HT-29 (cell line): ENCODE data around the gene FADS1. TPM values are rescaled to one million over a fixed set of nuclear protein-coding genes. Genes with fewer than 3 reads are reported as not detected.
A peak's percentile ranks its signal among the peaks of the same experiment; 100 is the strongest.

Source experiments
- DNase-seq: peaks from one replicate; pipeline ENCODE4 v3.0.0-alpha.2; 2015; ENCODE audit warnings: low spot score
- total RNA-seq: library from RNA; depleted of rRNA; stranded (reverse); fragments of >200 nt; shearing (Covaris generic); gene quantifications from 2 replicates; pipeline ENCODE4 v1.2.3, GENCODE V29; 2014

The FADS1 gene
- total RNA-seq, 1 experiment from 2014 or later = 9.4 TPM

DNA sequence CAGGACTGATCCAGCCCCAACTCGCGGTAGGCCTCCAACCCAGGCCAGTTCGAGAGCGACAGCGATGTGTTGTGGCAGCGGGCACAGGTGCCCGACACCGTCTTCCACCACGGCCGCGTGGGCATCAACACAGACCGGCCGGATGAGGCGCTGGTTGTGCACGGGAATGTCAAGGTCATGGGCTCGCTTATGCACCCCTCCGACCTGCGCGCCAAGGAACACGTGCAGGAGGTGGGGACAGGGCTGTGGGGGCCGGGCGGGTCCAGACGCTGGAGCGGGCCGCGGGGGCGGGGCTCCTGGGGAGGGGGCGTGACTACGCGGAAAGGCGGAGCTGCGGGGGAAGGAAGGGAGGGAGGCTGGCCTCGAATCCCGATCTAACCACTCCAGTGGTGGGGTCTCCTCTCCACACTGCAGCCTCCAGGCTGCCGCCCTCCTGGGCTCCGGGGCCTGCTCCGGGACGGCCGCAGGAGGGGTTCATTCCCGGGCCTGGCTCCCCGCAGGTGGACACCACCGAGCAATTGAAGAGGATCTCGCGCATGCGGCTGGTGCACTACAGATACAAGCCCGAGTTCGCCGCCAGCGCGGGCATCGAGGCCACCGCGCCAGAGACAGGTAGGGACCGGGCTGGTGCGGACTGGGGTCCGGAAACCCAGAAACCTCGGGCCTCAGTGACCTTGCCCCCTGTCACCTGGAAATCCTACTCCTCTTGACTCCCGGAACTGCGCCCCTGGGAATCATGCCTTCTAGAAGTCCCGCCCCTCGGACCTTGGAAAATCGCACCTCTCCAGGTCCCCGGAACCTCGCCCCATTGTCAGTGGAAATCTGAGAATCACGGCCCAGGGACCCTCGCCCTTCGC is 39.3 kb downstream of the FADS1 start:
- no peak for DNase-seq

DNA sequence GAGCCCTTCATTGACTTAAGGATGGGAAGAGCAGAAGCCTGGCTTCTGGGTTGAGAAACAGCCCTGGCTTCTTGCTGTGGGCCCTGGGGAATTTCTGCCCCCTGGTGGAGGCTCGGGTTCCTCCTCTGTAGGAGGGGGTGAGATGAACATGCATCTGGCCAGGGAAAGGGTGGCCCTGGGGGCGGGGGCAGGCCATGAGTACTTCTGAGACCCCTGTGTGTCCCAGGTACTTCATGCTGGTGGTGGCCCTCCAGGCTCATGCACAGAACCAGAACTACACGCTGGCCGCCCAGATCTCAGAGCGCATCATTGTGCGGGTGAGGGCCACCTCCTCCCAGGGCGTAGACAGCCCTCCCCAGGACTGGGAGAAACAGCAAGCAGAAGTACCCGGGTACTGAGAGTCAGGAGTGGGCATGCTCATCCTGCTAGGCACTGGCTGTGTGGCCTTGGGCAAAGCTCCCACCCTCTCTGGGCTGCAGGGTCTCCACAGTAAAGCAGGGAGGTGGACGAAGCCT is 40.2 kb downstream of the FADS1 start:
- DNase-seq = peak; percentile 82

DNA sequence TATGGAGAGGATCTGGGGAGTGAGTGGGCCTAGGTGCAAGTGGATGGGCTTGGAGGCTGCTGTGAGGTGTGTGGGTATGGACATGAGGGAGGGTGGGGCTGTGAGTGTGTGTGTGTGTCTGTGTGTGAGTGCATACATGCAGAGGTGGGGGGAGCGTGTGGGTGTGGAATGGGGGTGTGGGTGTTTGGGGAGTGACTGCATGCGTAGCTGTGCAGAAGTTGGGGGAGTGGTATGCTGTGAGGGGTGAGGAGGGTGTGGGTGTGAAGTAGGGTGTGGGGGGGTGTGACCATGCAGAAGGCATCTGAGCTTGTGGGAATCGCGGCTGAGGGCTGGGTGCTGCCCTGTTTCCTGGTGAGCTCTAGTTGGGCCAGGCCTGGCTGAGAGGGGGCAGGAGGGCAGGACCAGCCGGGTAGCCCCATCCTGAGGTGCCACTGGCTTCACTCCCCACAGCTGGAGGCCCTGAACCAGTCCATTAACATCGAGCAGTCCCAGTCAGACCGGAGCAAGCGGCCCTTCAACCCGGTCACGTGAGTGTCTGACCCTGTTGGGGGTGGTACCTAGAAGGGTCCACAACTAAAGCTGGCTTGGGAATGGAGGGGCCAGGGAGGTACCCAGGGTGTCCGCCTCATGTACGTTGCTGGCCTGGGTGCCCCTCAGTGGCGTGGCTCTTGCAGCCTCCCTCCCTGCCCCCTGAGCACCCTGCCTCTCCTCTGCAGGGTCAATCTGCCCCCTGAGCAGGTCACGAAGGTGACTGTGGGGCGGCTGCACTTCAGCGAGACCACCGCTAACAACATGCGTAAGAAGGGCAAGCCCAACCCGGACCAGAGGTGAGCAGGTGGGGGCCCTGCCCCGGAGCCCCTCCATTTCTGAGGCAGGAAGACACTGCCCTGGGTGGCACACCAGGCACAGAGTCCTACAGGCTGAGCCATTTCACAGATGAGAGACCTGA is 40.9 kb downstream of the FADS1 start:
- DNase-seq = no peak

DNA sequence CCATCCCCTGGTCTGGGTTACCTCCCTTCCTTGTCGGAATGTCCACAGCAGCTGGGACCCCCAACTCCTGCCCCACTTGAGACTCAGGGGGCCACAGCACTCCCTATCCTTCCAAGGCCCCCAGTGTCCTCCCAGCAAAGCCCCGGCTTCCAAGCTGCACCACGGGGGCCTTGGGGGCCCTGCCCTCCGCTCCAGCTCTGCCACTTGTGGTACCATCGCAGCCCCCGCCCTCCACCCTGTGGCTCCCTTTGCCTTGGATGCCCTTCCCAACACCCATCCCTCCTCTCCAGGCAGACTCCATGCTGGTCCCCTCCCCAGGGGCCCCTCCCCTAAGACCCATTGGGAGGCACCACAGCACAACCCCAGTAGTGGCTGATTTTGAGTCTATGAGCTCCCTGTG is 41.7 kb downstream of the FADS1 start:
- no peak for DNase-seq

DNA sequence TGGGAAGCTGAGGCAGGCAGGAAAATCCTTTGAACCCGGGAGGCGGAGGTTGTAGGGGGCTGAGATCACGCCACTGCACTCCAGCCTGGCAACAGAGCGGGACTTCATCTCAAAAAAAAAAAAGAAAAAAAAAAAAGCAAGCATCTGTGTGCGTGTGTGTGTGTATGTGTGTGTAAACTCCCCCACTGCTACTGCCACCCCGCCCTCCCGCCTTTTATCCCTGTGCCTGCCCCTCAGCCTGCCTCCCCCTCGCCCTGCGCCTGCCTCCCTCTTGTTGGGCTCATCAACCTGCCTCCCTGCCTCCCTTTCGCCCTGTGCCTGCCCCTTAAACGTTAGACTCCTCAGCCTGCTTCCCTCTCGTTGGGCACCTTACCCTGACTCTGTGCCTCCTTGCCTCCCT is 42.4 kb downstream of the FADS1 start:
- no peak for DNase-seq

DNA sequence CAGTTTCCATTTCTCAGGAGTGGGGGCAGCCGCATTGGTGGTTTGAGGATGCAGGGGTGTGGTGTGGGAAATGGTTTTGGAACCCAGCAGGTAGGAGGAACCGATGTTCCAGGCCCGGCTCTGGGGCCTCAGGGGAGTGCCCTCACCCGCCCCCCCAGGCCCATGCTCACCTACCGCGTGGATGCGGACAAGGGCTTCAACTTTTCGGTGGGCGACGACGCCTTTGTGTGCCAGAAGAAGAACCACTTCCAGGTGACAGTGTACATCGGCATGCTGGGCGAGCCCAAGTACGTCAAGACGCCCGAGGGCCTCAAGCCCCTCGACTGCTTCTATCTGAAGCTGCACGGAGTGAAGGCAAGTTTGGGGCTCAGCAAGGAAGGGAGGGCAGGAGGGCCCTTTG is 43.0 kb downstream of the FADS1 start:
- DNase-seq = no peak

DNA sequence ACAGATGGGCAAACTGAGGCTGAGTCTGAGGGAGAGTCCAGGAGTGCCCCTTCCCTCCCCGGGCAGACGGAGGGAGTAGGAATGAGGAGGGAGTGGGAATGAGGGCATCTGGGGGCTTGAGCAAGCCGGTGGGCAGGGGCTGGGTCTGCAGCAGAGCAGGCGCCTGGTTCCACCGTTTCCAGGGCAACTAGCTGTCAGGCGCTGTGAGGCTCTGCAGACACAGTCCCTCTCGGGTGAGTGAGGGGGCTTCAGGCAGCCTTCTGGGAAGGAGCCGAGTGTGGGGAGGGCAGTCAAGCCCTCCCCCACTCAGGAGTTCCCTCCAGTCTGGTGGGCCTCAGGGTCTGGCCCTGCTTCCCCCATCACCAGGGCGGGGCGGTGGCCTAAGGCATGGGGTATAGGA is 43.4 kb downstream of the FADS1 start:
- no peak for DNase-seq

DNA sequence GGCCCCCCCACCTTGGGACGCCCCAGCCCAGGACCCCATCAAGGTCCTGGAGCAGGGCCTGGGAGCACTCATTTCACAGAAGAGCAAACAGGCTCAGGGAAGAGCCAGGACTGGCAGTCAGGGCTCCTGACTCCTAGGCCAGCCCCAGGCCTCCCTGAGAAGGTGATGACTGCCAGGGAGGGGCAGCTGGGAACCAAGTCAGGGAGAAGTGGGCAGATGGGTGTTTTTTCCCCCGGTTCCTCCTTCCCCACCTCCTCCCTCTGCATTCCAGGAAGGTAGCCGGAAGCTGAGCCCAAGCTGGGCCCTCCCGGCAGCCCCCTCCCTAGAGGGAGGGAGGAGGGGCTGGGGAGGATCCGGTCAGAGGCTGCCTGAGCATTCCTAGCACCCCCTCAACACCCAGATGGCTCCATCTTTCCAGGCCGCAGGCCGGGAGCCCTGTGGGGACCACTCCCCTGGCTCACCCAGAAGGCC is 44.8 kb downstream of the FADS1 start:
- DNase-seq = no peak

DNA sequence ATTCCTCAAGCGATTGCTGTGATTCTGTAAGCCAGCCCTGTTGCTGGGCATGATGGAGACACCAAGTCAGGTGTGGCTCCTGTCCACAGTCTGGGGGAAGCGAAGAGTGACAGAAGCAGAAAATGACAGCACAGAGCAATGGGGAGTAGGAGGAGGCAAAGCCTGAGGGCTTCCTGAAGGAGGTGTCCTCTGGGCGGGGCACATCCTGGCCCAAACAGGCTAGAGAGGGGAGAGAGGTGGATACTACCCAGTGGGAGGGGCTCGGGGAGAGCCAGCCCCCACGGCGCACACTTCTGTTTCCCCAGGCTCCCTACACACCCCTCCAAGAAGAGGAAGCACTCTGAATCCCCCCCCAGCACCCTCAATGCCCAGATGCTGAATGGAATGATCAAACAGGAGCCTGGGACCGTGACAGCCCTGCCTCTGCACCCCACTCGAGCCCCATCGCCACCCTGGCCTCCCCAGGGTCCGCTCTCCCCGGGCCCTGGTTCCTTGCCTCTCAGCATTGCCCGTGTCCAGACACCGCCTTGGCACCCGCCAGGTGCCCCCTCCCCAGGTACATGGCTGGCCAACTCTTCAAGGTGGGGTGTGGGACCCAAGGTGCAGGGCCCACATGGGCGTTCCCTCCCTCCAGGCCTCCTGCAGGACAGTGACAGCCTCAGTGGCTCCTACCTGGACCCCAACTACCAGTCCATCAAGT is 45.5 kb downstream of the FADS1 start:
- DNase-seq = no peak

DNA sequence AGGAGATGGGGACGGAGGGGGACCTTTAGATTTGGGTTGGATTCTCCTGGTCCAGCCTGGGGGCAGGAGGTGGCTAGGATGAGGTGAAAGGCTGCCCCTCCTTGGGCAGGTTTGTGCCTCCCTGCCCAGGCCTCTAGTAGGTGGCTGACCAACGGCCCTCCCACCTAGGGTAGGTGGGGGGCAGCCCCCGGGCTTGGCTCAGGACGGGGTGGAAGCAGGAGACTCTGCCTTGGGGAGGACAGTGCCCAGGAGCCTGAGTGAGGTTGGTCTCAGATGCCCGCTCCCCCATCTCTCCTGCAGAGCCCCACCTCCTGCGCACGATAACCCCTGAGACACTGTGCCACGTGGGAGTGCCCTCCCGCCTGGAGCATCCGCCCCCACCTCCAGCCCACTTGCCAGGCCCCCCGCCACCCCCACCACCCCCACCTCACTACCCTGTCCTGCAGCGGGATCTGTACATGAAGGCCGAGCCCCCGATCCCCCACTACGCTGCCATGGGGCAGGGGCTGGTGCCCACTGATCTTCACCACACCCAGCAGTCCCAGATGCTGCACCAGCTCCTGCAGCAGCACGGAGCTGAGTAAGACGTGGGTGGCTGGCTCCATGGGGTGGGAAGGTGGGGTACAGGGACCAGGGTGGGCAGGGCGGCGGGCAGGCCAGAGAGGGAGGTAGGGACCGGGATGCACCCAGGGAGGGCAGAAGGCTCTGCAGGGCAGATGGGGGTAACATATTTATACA is 46.7 kb downstream of the FADS1 start:
- no peak for DNase-seq

DNA sequence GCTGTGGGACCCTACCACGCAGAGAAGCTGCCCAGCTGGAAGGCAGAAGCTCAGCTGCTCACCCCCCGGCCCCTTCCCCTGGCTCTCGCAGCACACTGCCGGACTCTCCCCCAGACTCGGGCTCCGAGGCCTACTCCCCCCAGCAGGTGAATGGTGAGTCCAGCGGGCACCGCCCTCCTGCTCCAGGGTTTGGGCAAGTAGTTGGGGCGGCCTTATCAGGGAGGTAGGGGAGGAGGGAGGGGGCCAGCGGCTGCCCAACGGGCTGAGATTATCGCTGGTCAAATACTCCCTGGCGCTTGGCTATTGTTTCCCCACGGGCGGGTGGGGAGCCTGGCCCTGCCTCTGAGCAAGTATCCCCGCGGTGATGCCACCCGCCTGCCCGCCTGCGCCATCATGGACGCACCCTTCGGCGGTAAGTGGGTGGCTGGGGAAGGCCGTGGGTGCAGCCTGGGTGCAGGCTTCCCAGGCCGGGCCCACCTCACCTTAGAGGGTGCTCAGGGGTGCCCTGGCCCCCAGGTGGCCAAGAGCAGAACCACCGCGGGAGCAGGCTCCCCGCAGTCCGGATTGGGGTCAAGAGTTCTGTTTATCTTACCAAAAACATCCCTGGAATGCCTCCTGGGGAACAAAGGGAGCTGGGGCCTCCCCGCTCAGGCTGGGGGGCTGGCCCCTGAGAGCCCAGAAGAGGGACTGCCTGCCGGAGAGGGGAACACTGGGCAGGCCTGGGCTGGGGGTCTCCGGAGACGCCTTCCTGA is 47.5 kb downstream of the FADS1 start:
- DNase-seq = peak; percentile 56

DNA sequence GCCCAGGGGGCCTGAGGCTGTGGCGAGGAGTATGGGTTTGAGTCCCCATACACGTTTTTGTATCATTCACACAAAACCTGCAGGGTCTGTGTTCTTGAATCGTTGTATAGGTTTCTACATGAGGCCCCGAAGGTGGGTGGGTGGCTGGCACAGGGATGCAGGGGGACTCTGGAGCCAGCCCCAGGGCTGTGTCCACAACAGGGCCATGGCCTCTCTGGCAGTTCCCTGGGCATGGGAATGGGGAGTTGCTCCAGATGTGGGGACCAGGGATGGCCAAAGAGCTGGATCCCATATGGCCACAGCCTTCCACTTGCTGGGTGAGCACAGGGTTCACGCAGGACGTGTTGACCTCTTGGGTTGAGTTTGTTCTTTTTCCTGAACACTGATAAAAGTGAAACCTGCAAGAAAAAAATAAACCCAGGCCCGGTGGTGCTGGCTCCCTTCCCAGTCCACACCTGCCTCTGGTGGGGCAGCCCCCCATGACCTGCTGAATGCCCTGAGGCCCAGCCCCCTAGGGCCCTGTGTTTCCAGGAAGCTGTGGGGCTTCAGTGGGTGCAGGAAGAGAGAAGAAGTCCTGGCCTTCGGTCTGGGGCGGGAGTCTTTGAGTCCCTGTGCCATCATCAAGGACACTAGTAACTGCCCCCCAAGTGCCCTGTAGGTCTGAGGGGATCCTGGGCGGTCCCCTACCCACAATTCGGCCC is 48.3 kb downstream of the FADS1 start:
- no peak for DNase-seq

DNA sequence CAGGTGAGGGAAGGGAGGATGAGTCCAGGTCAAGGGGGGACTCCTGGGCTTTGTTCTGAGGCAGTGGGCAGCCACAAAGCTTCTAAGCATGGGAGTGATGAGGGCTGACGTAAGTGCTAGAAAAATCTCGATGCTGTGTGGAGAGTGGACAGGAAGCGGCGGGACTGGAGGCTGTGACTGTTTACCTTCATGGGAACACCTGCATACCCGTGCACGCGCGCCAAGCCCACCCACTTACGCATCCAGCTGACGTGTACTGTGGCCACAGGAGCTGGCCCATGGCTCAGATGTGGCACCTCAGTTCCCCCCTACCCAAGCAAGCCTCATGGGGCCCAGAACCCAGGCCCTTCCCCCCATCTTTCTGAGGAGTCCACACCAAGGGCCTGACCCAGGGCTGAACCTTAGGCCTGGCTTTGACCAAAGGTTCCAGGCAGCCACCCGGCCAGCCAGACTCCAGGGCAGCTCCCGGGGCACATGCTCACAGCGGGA is 50.4 kb downstream of the FADS1 start:
- DNase-seq = peak; percentile 66

DNA sequence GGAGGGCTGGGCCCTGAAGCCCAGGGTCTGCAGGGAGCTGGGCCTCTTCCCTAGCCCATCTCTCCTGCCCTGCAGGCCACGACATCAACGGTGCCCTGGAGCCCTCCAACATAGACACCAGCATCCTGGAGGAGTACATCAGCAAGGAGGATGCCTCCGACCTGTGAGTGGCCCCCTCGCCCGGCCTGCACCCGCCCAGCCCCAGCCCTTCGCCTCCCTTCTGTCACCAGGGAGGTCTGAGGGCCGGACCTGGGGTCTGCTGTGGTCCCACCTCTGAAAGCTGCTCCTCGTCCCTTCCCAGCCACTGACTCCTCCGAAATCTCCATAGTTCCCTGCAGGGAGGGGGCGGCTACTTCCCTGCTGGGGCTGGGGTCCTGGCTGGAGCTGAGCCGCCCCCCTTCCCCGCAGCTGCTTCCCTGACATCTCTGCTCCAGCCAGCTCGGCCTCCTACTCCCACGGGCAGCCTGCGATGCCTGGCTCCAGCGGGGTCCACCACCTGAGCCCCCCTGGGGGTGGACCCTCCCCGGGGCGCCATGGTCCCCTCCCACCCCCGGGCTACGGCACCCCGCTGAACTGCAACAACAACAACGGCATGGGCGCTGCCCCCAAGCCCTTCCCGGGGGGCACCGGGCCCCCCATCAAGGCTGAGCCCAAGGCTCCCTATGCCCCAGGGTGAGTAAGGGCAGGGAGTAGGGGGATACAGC is 51.1 kb downstream of the FADS1 start:
- no peak for DNase-seq

DNA sequence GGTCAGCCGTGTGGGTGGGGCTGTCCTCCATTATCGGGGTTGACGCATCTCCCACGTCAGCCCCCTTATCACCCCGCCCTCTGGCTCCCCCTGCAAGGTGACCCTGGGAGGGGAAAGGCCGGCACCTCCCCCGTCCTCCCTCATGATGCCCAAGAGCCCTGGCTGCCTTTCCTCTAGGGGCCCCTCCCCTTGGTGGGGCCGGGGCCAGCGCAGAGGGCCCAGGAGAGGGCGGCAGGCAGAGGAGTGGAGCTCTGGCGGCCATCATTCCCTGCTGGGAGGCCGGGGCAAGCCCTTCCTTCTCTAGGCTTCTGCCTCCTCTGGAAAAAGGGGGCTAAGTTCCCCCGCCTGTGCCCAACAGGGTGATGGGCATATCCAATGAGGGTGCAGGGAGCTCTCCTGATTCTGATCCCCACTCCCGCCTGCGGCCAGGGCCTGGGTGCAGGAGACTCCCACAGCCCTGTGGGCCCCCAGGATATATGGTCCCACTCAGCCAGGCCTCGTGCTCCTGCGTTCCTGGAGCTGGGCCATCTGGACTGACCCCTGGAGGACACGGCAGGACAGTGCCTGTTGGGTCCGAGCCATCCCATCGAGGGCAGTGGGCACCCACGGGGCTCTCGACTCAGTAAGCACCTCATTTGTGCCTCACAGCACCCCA is 52.1 kb downstream of the FADS1 start:
- no peak for DNase-seq

DNA sequence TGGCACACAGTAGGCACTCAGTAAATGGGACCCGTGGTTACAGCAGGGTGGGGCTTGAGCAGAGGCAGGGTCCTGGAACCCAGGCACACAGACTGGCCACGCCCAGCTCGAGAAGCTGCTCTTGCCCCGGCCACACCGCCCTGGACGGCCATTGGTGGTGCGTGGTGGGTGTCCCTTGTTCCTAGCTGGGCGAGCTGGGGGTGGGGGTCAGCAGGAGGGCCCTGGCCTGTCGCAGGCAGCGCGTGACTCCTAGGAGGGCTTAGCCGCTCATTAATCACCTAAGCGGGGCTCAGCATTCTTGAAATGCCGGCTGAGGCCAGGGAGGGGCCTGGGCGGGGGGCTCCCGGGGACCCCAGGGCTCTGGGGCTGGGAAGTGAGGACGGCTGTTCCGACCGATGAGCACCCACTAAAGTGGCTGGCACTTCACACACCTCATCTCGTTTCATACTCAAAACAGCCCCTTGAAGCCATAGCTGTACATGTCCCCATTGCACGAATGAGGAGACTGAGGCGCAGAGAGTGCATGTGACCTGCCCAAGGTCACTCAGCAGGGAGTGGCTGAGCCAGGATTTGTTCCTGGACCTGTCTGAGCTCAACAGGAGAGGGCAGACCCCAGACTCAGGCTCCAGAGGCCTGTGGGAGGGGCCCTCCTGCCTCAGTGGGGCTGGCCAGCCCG is 52.7 kb downstream of the FADS1 start:
- no peak for DNase-seq

DNA sequence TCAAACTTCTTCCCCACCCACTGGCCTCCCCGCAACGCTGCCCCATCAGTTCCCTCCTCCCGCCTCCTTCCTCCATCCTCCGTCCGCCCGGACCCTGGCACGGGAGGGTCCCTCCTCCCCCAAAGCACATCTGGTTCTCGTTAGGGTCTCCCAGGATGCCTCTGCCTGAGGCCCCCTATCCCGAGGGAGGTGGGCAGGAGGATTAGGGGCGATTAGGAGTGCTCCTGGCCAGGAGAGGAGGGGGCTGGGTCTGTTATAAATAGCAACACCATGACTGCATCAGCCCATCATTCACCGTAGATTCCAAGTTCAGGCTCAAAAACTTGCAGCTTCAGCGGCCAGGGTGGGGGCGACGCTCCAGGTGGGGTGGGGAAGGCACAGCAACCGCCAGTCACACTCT is 54.0 kb downstream of the FADS1 start:
- DNase-seq = no peak

DNA sequence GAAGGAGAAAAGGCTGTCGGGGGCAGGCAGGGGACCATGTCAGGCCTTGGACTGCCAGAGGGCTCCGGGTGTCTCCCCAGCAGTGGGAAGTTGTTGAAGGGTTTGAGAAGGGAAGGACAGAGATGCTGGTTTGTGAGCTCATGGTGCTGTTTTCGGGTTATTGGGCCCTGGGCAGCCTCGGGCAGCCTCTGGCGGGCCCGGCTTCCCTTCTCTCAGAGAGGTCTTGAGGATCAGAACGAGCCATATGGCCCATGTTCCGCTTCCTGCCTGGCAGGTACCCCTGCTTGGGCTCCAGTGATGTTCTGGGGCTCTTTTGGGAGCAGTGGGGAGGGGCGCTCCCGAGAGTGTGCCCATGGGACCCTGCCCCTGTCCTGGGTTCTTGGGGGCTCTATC is 54.6 kb downstream of the FADS1 start:
- no peak for DNase-seq
